K562 (cell line): ENCODE data around the gene DYRK1A. TPM values are rescaled to one million over a fixed set of nuclear protein-coding genes. Genes with fewer than 3 reads are reported as not detected.

Experiments
- ATF7 ChIP-seq: fragments of 450-650 bp; IDR thresholded peaks from 2 replicates; pipeline ENCODE4 v1.7.1; 2014; ENCODE audit warnings: mild to moderate bottlenecking, moderate library complexity
- CAMTA2 ChIP-seq: fragments of 250-450 bp; sonication (Bioruptor Pico); conservative IDR thresholded peaks from 2 replicates; pipeline ENCODE4 v1.5.1; 2022
- CBFA2T3 ChIP-seq: fragments of 450-650 bp; IDR thresholded peaks from 2 replicates; pipeline ENCODE4 v1.6.1; 2017
- CCAR2 ChIP-seq: fragments of 200-400 bp; formaldehyde crosslinking; IDR thresholded peaks from 2 replicates; pipeline ENCODE4 v1.6.1; 2017; ENCODE audit warnings: mild to moderate bottlenecking, low read depth, low read length
- MIER1 ChIP-seq: fragments of 450-650 bp; IDR thresholded peaks from 2 replicates; pipeline ENCODE4 v1.6.1; 2016; ENCODE audit warnings: antibody characterized with exemption, mild to moderate bottlenecking, low read depth
- MTA1 ChIP-seq: fragments of 450-650 bp; IDR thresholded peaks from 2 replicates; pipeline ENCODE4 v1.6.1; 2017; ENCODE audit warnings: borderline replicate concordance
- MTA3 ChIP-seq: fragments of 450-650 bp; formaldehyde crosslinking; IDR thresholded peaks from 2 replicates; pipeline ENCODE4 v1.6.1; 2017; ENCODE audit warnings: mild to moderate bottlenecking, borderline replicate concordance
- MTF1 ChIP-seq: fragments of 250-450 bp; sonication (Bioruptor Pico); IDR thresholded peaks from 2 replicates; pipeline ENCODE4 v1.9.0; 2021; ENCODE audit warnings: moderate library complexity, mild to moderate bottlenecking, inconsistent platforms, borderline replicate concordance
- MXI1 ChIP-seq: IDR thresholded peaks from 2 replicates; pipeline ENCODE4 v1.6.1; 2011; ENCODE audit warnings: low read depth, mild to moderate bottlenecking, improper control_type of control experiment, low read length
- NBN ChIP-seq: fragments of 450-650 bp; IDR thresholded peaks from 2 replicates; pipeline ENCODE4 v1.6.1; 2016; ENCODE audit warnings: low read depth, mild to moderate bottlenecking
- POLR2A ChIP-seq: fragments of 450-650 bp; conservative IDR thresholded peaks from 2 replicates; pipeline ENCODE4 v1.6.1; 2016
- RBFOX2 ChIP-seq: fragments of 200-400 bp; formaldehyde crosslinking; IDR thresholded peaks from 2 replicates; pipeline ENCODE4 v1.6.1; 2017; ENCODE audit warnings: low read depth, mild to moderate bottlenecking, low read length, moderate library complexity
- RBM25 ChIP-seq: fragments of 200-400 bp; formaldehyde crosslinking; IDR thresholded peaks from 2 replicates; pipeline ENCODE4 v1.6.1; 2018; ENCODE audit warnings: low read length, low read depth, moderate library complexity; ENCODE audit not compliant: severe bottlenecking
- SREBF2 ChIP-seq: sonication (generic); formaldehyde crosslinking; IDR thresholded peaks from 2 replicates; pipeline ENCODE4 v1.4.0; 2020; ENCODE audit warnings: mild to moderate bottlenecking, missing genetic modification reagents
- SRSF7 ChIP-seq: fragments of 200-400 bp; formaldehyde crosslinking; optimal IDR thresholded peaks from 2 replicates; pipeline ENCODE3; 2017; ENCODE audit warnings: mild to moderate bottlenecking, low read depth, low read length
- TCF3 ChIP-seq: sonication (generic); formaldehyde crosslinking; IDR thresholded peaks from 2 replicates; pipeline ENCODE4 v1.4.0; 2020; ENCODE audit warnings: mild to moderate bottlenecking, missing genetic modification reagents
- ZBTB1 ChIP-seq: sonication (generic); formaldehyde crosslinking; IDR thresholded peaks from 2 replicates; pipeline ENCODE4 v1.8.1; 2023; ENCODE audit warnings: missing genetic modification reagents, low read depth, mild to moderate bottlenecking, borderline replicate concordance
- ZC3H8 ChIP-seq: fragments of 450-650 bp; IDR thresholded peaks from 2 replicates; pipeline ENCODE4 v1.6.1; 2017
- polyA plus RNA-seq, 8 experiments: library from polyadenylated mRNA; depleted of rRNA in 4 of 8; stranded (reverse) in 5 of 8; unstranded in 3 of 8; fragments of >200 nt; fragmentation: Nextera tagmentation in 2 of 8; fragmentation: Illumina TruSeq in 1 of 8; extraction: Ambion mirVana in 2 of 8; extraction: Trizol in 1 of 8; gene quantifications; 2 replicates each; pipeline versions ENCODE4 v1.2.1 to v1.2.3, GENCODE V29; 2011 to 2014; ENCODE audit warnings: inconsistent platforms in 1 of 8, missing spikeins in 1 of 8
- total RNA-seq, 7 experiments: library from RNA; depleted of rRNA in 6 of 7; stranded (reverse); fragments of >200 nt in 6 of 7; fragmentation: Illumina TruSeq in 2 of 7; extraction: Trizol in 2 of 7; gene quantifications; 2 replicates each; pipeline versions ENCODE4 v1.2.1 to v1.2.3, GENCODE V29; 2011 to 2021; ENCODE audit warnings: low replicate concordance in 1 of 7
- TF ChIP-seq, protein P1 (sequence below): fragments of 450-650 bp; IDR thresholded peaks from 2 replicates; pipeline ENCODE4 v1.7.1; 2018; ENCODE audit warnings: mild to moderate bottlenecking, low read depth; ENCODE audit not compliant: partially characterized antibody
- TF ChIP-seq, protein P2 (sequence below): fragments of 450-650 bp; IDR thresholded peaks from 2 replicates; pipeline ENCODE4 v1.6.1; 2014; ENCODE audit warnings: low read depth, mild to moderate bottlenecking, moderate library complexity, borderline replicate concordance
- TF ChIP-seq, protein P3 (sequence below): fragments of 250-450 bp; sonication (Bioruptor Pico); IDR thresholded peaks from 2 replicates; pipeline ENCODE4 v1.4.0; 2020; ENCODE audit warnings: mild to moderate bottlenecking, moderate library complexity
- TF ChIP-seq, protein P4 (sequence below), 2 experiments: fragments of 450-650 bp; IDR thresholded peaks; 2 replicates each; pipeline ENCODE4 v1.6.1; 2016

Gene DYRK1A
- total and polyA plus RNA-seq, 9 of the 15 experiments (the other 6 are each of a cell fraction or from before 2014, with no cell fraction given), result 3.7 to 64.8 (median 42.3) TPM

DNA sequence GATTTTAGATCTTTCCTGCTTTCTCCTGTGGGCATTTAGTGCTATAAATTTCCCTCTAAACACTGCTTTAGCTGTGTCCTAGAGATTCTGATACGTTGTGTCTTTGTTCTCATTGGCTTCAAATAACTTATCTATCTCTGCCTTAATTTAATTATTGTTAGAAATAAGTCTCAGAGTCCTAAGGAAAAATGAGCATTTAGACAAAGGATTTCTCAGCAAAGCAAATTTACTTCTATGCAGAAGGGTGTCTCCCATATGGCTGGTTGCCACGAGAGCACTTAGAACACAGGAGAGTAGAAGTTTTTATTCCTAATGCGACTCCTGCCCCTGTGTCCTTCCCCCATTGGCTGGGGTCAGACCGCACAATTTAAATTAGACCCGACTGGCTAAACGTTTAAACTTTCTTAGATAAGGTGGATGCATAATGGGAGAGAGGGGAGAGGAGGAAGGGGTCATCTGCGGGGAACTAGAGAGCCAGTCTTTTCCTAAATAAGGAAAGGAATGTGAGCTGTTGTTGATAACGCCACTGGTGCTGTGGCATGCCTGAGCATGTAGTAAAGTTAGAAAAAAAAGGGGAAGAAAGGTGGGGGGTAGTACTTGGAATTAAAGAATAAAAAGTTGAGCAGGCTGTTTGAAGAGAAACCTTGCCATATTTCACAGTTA, 170.2 kb downstream of the DYRK1A start (continued):
- TF ChIP-seq, protein P1, sequence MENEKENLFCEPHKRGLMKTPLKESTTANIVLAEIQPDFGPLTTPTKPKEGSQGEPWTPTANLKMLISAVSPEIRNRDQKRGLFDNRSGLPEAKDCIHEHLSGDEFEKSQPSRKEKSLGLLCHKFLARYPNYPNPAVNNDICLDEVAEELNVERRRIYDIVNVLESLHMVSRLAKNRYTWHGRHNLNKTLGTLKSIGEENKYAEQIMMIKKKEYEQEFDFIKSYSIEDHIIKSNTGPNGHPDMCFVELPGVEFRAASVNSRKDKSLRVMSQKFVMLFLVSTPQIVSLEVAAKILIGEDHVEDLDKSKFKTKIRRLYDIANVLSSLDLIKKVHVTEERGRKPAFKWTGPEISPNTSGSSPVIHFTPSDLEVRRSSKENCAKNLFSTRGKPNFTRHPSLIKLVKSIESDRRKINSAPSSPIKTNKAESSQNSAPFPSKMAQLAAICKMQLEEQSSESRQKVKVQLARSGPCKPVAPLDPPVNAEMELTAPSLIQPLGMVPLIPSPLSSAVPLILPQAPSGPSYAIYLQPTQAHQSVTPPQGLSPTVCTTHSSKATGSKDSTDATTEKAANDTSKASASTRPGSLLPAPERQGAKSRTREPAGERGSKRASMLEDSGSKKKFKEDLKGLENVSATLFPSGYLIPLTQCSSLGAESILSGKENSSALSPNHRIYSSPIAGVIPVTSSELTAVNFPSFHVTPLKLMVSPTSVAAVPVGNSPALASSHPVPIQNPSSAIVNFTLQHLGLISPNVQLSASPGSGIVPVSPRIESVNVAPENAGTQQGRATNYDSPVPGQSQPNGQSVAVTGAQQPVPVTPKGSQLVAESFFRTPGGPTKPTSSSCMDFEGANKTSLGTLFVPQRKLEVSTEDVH, result peak; percentile 4
- peak; percentile 58; the same call in 1 of the 2 replicates for TF ChIP-seq NBN
- TF ChIP-seq, protein P2, sequence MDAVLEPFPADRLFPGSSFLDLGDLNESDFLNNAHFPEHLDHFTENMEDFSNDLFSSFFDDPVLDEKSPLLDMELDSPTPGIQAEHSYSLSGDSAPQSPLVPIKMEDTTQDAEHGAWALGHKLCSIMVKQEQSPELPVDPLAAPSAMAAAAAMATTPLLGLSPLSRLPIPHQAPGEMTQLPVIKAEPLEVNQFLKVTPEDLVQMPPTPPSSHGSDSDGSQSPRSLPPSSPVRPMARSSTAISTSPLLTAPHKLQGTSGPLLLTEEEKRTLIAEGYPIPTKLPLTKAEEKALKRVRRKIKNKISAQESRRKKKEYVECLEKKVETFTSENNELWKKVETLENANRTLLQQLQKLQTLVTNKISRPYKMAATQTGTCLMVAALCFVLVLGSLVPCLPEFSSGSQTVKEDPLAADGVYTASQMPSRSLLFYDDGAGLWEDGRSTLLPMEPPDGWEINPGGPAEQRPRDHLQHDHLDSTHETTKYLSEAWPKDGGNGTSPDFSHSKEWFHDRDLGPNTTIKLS, result 0 out of 2 replicates have a peak, but pooled peaks have one; percentile 30
- TF ChIP-seq, protein P3, sequence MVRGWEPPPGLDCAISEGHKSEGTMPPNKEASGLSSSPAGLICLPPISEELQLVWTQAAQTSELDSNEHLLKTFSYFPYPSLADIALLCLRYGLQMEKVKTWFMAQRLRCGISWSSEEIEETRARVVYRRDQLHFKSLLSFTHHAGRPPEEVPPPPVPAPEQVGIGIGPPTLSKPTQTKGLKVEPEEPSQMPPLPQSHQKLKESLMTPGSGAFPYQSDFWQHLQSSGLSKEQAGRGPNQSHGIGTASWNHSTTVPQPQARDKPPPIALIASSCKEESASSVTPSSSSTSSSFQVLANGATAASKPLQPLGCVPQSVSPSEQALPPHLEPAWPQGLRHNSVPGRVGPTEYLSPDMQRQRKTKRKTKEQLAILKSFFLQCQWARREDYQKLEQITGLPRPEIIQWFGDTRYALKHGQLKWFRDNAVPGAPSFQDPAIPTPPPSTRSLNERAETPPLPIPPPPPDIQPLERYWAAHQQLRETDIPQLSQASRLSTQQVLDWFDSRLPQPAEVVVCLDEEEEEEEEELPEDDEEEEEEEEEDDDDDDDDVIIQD (CRISPR knock-in tag), result no peak
- no peak for TF ChIP-seq MTF1 (CRISPR knock-in tag)
- no peak for TF ChIP-seq CAMTA2
- TF ChIP-seq TCF3 (CRISPR knock-in tag), result peak; percentile 56
- no peak for TF ChIP-seq RBFOX2
- peak; percentile 66; the same call in 1 of the 2 replicates for TF ChIP-seq MTA3
- TF ChIP-seq, protein P4, sequence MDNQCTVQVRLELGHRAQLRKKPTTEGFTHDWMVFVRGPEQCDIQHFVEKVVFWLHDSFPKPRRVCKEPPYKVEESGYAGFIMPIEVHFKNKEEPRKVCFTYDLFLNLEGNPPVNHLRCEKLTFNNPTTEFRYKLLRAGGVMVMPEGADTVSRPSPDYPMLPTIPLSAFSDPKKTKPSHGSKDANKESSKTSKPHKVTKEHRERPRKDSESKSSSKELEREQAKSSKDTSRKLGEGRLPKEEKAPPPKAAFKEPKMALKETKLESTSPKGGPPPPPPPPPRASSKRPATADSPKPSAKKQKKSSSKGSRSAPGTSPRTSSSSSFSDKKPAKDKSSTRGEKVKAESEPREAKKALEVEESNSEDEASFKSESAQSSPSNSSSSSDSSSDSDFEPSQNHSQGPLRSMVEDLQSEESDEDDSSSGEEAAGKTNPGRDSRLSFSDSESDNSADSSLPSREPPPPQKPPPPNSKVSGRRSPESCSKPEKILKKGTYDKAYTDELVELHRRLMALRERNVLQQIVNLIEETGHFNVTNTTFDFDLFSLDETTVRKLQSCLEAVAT (IDR thresholded peaks at IDR 0.05), result no peak; a peak in 1 of 4 replicates
- TF ChIP-seq RBM25, result peak; percentile 14
- TF ChIP-seq ZBTB1 (CRISPR knock-in tag), result no peak
- no peak for TF ChIP-seq ZC3H8
- TF ChIP-seq SREBF2 (CRISPR knock-in tag), result no peak
- TF ChIP-seq MIER1, result no peak
- no peak for TF ChIP-seq CCAR2
- peak; percentile 51; the same call in 1 of the 2 replicates for TF ChIP-seq CBFA2T3
- TF ChIP-seq ATF7, result 0 out of 2 replicates have a peak, but pooled peaks have one; percentile 44
- TF ChIP-seq MTA1, result peak; percentile 58; the same call in 1 of the 2 replicates
- no peak for TF ChIP-seq MXI1
- no peak for TF ChIP-seq SRSF7
- no peak for TF ChIP-seq POLR2A
